Upper lobe of left lung (tissue), 6 donors: ENCODE data around the gene KRTAP5-5. TPM values are rescaled to one million over a fixed set of nuclear protein-coding genes. Genes with fewer than 3 reads are reported as not detected.

Source experiments
- ATAC-seq, 2 donors: fragments of 200-7000 bp; cut with Tn5 transposase; one replicate each; pipeline ENCODE4 v1.9.1; 2022; ENCODE audit warnings: mild to moderate bottlenecking in 2 of 2, moderate library complexity in 2 of 2; ENCODE audit not compliant: low FRiP score in 2 of 2
- DNase-seq, 2 donors: peaks; one replicate each; pipeline ENCODE4 v3.0.0-alpha.2; 2019 to 2020
- H3K27ac ChIP-seq, 4 donors: fragments of 200-600 bp; sonication (generic); one replicate each; pipeline ENCODE4 v1.5.1; 2016 to 2019
- H3K27me3 ChIP-seq, 4 donors: fragments of 200-600 bp; sonication (generic); one replicate each; pipeline ENCODE4 v1.5.1; 2017 to 2019
- H3K36me3 ChIP-seq, 4 donors: fragments of 200-600 bp; sonication (generic); one replicate each; pipeline ENCODE4 v1.5.1; 2016 to 2019
- H3K4me1 ChIP-seq, 4 donors: fragments of 200-600 bp; sonication (generic); one replicate each; pipeline ENCODE4 v1.5.1; 2018 to 2019
- H3K4me3 ChIP-seq, 4 donors: fragments of 200-600 bp; sonication (generic); one replicate each; pipeline ENCODE4 v1.5.1; 2017 to 2019; ENCODE audit warnings: mild to moderate bottlenecking in 2 of 4, moderate library complexity in 1 of 4
- H3K9me3 ChIP-seq, 4 donors: fragments of 200-600 bp; sonication (generic); one replicate each; pipeline ENCODE4 v1.5.1; 2018 to 2019
- EP300 ChIP-seq, 4 donors: sonication (generic); formaldehyde crosslinking; IDR thresholded peaks; one replicate each; pipeline ENCODE4 v1.5.1; 2017; ENCODE audit warnings: antibody characterized with exemption in 4 of 4, control low read depth in 2 of 4
- POLR2A ChIP-seq, 4 donors: fragments of 450-650 bp; IDR thresholded peaks; one replicate each; pipeline ENCODE4 v1.5.1; 2016 to 2017; ENCODE audit warnings: antibody characterized with exemption in 4 of 4, mild to moderate bottlenecking in 2 of 4
- POLR2AphosphoS5 ChIP-seq, 2 donors: sonication (generic); formaldehyde crosslinking; IDR thresholded peaks; one replicate each; pipeline ENCODE4 v1.5.1; 2017; ENCODE audit warnings: antibody characterized with exemption in 2 of 2
- WGBS, 2 donors: methylation state at CpG; one replicate each; pipeline ENCODE4 v1.1.5; 2017 to 2018; 5-methylcytosine and 5-hydroxymethylcytosine counted together
- total RNA-seq, 6 donors: library from RNA; depleted of rRNA in 4 of 6; stranded (reverse); fragments of >200 nt in 4 of 6; gene quantifications; one replicate each; pipeline versions ENCODE4 v1.1.0 to v1.2.1, GENCODE V29; 2016 to 2021
- TF ChIP-seq, protein P1 (sequence below), 6 experiments: fragments of 450-650 bp in 4 of 6; fragments of 200-600 bp in 2 of 6; sonication (generic) in 2 of 6; IDR thresholded peaks; one replicate each; pipeline ENCODE4 v1.5.1; 2016 to 2019; ENCODE audit warnings: antibody characterized with exemption in 6 of 6
- donor health status: DM: no; HTN: no; CAD: no; lungs with moderate emphysema.
- donor health status: DM: no; HTN: yes; CAD: no; lungs with severe emphysema.

KRTAP5-5 gene
- total RNA-seq, 6 donors from 2014 or later: not detected

DNA sequence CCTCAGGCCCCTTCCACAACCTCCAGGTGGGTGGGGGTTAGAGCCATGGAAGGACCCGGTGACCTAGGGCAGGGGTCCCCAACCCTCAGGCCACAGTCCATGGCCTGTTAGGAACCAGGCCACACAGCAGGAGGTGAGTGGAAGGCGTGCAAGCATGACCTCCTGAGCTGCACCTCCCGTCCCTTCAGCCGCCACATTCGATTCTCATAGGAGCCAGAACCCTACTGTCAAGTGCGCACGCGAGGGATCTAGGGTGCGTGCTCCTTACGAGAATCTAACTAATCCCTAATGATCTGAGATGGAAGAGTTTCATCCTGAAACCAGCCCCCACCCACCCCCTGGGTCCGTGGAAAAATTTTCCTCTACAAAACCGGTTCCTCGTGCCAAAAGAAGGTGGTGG lies 4.0 kb upstream of the KRTAP5-5 start:
- TF ChIP-seq POLR2A (IDR thresholded peaks at IDR 0.05) (no peak), POLR2AphosphoS5 (IDR thresholded peaks at IDR 0.05) (no peak), EP300 (IDR thresholded peaks at IDR 0.05) (no peak)
- TF ChIP-seq, protein P1, sequence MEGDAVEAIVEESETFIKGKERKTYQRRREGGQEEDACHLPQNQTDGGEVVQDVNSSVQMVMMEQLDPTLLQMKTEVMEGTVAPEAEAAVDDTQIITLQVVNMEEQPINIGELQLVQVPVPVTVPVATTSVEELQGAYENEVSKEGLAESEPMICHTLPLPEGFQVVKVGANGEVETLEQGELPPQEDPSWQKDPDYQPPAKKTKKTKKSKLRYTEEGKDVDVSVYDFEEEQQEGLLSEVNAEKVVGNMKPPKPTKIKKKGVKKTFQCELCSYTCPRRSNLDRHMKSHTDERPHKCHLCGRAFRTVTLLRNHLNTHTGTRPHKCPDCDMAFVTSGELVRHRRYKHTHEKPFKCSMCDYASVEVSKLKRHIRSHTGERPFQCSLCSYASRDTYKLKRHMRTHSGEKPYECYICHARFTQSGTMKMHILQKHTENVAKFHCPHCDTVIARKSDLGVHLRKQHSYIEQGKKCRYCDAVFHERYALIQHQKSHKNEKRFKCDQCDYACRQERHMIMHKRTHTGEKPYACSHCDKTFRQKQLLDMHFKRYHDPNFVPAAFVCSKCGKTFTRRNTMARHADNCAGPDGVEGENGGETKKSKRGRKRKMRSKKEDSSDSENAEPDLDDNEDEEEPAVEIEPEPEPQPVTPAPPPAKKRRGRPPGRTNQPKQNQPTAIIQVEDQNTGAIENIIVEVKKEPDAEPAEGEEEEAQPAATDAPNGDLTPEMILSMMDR (IDR thresholded peaks at IDR 0.05): no peak
- H3K9me3 ChIP-seq: no peaks in the 10 kb centered on the region
- H3K4me3 ChIP-seq: no peak overlapping the region
- H3K36me3 ChIP-seq: no peaks in the 10 kb centered on the region
- peaks cover 0 to 8% (median 6%) of the 10 kb centered on the region in 4 donors for H3K4me1 ChIP-seq
- no peak overlapping the region for H3K27ac ChIP-seq
- WGBS, 2 donors: 84 to 86% methylated on average over 13 of the region's 13 CpGs
- ATAC-seq (no peak), DNase-seq (no peak)
- H3K27me3 ChIP-seq: peaks cover 0 to 8% (median 0%) of the 10 kb centered on the region in 4 donors

DNA sequence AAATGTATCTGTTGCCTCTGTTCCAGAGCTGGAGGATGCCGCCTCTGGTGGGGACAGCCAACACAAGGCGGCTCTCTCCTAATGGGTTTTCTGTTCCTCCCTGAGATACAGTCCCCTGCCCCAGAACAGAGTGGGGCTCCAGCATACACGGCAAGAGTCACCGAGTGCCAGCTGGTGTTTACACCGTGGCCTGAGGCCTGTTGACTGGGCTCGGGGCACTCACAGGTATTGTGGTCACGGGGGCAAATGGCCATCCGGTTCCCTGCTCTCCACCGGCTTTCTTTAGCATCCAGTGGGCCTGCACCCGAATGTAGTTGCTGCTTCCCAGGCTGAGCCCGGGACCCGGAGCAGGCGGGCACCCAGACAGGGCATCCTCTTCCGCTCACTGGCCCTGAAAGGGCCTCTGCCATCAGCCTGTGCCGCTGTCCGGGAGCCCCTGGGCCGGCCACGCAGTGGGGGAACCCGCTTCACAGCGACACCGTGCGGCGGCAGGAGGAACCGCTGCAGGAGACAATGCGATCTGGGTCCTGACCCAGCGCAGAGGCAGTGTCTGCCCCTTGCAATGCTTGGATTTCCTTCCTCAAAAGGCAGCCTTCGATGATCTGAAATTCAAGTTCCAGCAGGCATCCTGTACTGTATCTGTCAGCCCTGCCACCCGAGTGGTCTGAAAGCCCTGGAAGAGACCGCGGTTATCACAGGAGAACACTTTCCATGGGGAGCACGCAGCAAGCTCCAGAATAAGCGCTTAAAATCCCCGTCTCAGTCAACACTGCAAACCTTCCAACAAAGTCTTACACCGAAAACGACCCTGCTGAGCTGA lies 859 bp upstream of the KRTAP5-5 start:
- WGBS, 2 donors: 34 to 38% methylated on average over 15 to 31 of the region's 35 CpGs
- Histone ChIP-seq H3K9me3 (no peaks in the 10 kb centered on the region), H3K27ac (no peak overlapping the region), H3K4me1 (peaks cover 0 to 12% (median 7%) of the 10 kb centered on the region in 4 donors), H3K27me3 (peaks cover 0 to 8% (median 0%) of the 10 kb centered on the region in 4 donors), H3K4me3 (no peak overlapping the region), H3K36me3 (no peaks in the 10 kb centered on the region)
- ATAC-seq (peak; percentile 77 to 85), DNase-seq (peak; percentile 44 to 90)
- TF ChIP-seq, protein P1 (IDR thresholded peaks at IDR 0.05): peak; percentile 82 to 90 (median 86)
- no peak for TF ChIP-seq POLR2AphosphoS5 (IDR thresholded peaks at IDR 0.05)

DNA sequence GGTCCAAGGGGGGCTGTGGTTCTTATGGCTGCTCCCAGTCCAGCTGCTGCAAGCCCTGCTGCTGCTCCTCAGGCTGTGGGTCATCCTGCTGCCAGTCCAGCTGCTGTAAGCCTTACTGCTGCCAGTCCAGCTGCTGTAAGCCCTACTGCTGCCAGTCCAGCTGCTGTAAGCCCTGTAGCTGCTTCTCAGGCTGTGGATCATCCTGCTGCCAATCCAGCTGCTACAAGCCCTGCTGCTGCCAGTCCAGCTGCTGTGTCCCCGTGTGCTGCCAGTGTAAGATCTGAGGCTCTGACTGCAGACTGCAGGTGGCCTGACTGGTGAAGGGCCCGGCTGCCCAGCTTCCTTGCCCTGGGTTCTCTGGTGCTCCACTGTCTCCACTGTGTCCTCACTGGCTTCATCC lies 696 bp downstream of the KRTAP5-5 start:
- DNase-seq: no peak
- H3K9me3 ChIP-seq: no peaks in the 10 kb centered on the region
- 75 to 80% methylated on average over 1 to 2 of the region's 2 CpGs for WGBS, 2 donors
- H3K4me1 ChIP-seq: peaks cover 0 to 12% (median 7%) of the 10 kb centered on the region in 4 donors
- no peak overlapping the region for H3K4me3 ChIP-seq
- H3K27me3 ChIP-seq: peaks cover 0 to 8% (median 0%) of the 10 kb centered on the region in 4 donors
- H3K36me3 ChIP-seq: no peaks in the 10 kb centered on the region
- TF ChIP-seq, protein P1 (IDR thresholded peaks at IDR 0.05): no peak
- TF ChIP-seq EP300 (IDR thresholded peaks at IDR 0.05) (no peak), POLR2AphosphoS5 (IDR thresholded peaks at IDR 0.05) (no peak)
- H3K27ac ChIP-seq: no peak overlapping the region
- no peak for ATAC-seq

DNA sequence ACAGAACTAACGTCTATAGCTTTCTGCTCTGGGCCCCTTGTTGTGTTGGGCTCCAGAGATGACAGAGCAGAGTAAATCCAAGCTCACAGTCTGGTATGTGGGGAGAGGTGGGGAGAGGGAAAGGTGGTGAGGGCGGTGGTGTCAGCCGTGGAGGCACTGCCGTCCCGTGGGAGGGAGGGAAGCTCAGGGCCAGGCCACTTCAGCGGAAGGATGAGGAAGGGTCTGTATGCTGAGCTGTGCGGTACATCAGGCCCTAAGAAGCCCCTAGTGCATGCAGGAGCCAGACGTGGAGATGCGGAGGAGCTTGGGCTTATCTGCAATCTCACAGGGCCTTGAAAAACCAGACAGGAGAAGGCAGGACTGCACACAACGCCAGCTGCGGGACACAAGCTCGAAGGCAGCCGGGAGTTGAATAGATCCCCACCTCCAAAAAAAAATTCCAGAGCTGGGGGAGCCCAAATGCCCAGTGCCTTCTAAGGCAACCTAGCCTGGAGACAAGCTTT lies 1.5 kb downstream of the KRTAP5-5 start:
- peaks cover 0 to 8% (median 0%) of the 10 kb centered on the region in 4 donors for H3K27me3 ChIP-seq
- 77 to 82% methylated on average over 13 of the region's 13 CpGs for WGBS, 2 donors
- ATAC-seq (no peak), DNase-seq (no peak)
- H3K4me1 ChIP-seq: peaks cover 0 to 12% (median 7%) of the 10 kb centered on the region in 4 donors
- TF ChIP-seq EP300 (IDR thresholded peaks at IDR 0.05) (no peak), POLR2A (IDR thresholded peaks at IDR 0.05) (no peak), POLR2AphosphoS5 (IDR thresholded peaks at IDR 0.05) (no peak)
- TF ChIP-seq, protein P1 (IDR thresholded peaks at IDR 0.05): no peak
- H3K36me3 ChIP-seq: no peaks in the 10 kb centered on the region
- no peak overlapping the region for H3K4me3 ChIP-seq
- no peaks in the 10 kb centered on the region for H3K9me3 ChIP-seq
- no peak overlapping the region for H3K27ac ChIP-seq
